ENCODE results near the gene PNKP. TPM values are rescaled to one million over a fixed set of nuclear protein-coding genes. Genes with fewer than 3 reads are reported as not detected.

Gene PNKP
- polyA plus RNA-seq, 1 donor: 61.2 TPM

- Histone ChIP-seq H3K27ac (ENCODE audit: low read length) (peak within 1 kb of the TSS; percentile 71), H3K4me1 (ENCODE audit: control insufficient read depth, insufficient read depth, low read length) (peaks cover 24% of the 10 kb centered on the region), H3K27me3 (ENCODE audit: control insufficient read depth, insufficient read depth, low read length) (no peaks in the 10 kb centered on the region), H3K36me3 (ENCODE audit: control insufficient read depth, insufficient read depth, low read length) (peaks cover 11% of the 10 kb centered on the region), H3K4me3 (ENCODE audit: low read length) (peak within 1 kb of the TSS; percentile 89), H3K9me3 (ENCODE audit: control insufficient read depth, low read depth, low read length) (peaks cover 4% of the 10 kb centered on the region)
- peak; percentile 87 to 93 for DNase-seq
- WGBS (ENCODE audit: insufficient coverage, low lambda C conversion rate): no CpG with 5 or more reads among the region's 57 CpGs
Observed at GRCh38 chr19:49817964-49818648, 49.3 kb downstream of the PNKP start, which contains the start of gene MED25. Gene MED25, plus strand, starts transcription at chr19:49818289. Its CDS starts 53 bp downstream, at chr19:49818342.

- no CpG with 5 or more reads among the region's 14 CpGs for WGBS (ENCODE audit: insufficient coverage, low lambda C conversion rate)
- H3K27ac ChIP-seq (ENCODE audit: low read length): peak overlapping the region; percentile 71
- no peak overlapping the region for H3K4me3 ChIP-seq (ENCODE audit: low read length)
- no peaks in the 10 kb centered on the region for H3K27me3 ChIP-seq (ENCODE audit: control insufficient read depth, insufficient read depth, low read length)
- peaks cover 4% of the 10 kb centered on the region for H3K9me3 ChIP-seq (ENCODE audit: control insufficient read depth, low read depth, low read length)
- DNase-seq: no peak
- peaks cover 5% of the 10 kb centered on the region for H3K36me3 ChIP-seq (ENCODE audit: control insufficient read depth, insufficient read depth, low read length)
- peaks cover 29% of the 10 kb centered on the region for H3K4me1 ChIP-seq (ENCODE audit: control insufficient read depth, insufficient read depth, low read length)
Observed at GRCh38 chr19:49816590-49816989, 50.8 kb downstream of the PNKP start.

- no peaks in the 10 kb centered on the region for H3K36me3 ChIP-seq (ENCODE audit: control insufficient read depth, insufficient read depth, low read length)
- no peaks in the 10 kb centered on the region for H3K27me3 ChIP-seq (ENCODE audit: control insufficient read depth, insufficient read depth, low read length)
- DNase-seq: no peak
- H3K4me1 ChIP-seq (ENCODE audit: control insufficient read depth, insufficient read depth, low read length): peaks cover 20% of the 10 kb centered on the region
- H3K4me3 ChIP-seq (ENCODE audit: low read length): peak overlapping the region; percentile 70
- H3K9me3 ChIP-seq (ENCODE audit: control insufficient read depth, low read depth, low read length): peaks cover 4% of the 10 kb centered on the region
- WGBS (ENCODE audit: insufficient coverage, low lambda C conversion rate): no CpG with 5 or more reads among the region's 1 CpG
- peak overlapping the region; percentile 82 for H3K27ac ChIP-seq (ENCODE audit: low read length)
Observed at GRCh38 chr19:49814010-49814409, 53.4 kb downstream of the PNKP start.

GRCh38 chr19:49812997-49813861 lies 54.1 kb downstream of the PNKP start, which contains the start of gene FUZ:
Gene FUZ, minus strand, starts transcription at chr19:49813292. Its CDS starts 186 bp downstream, at chr19:49813106.
- Histone ChIP-seq H3K27ac (ENCODE audit: low read length) (peak within 1 kb of the TSS; percentile 82), H3K4me1 (ENCODE audit: control insufficient read depth, insufficient read depth, low read length) (peaks cover 22% of the 10 kb centered on the region), H3K9me3 (ENCODE audit: control insufficient read depth, low read depth, low read length) (no peaks in the 10 kb centered on the region), H3K4me3 (ENCODE audit: low read length) (peak within 1 kb of the TSS; percentile 70), H3K36me3 (ENCODE audit: control insufficient read depth, insufficient read depth, low read length) (no peaks in the 10 kb centered on the region), H3K27me3 (ENCODE audit: control insufficient read depth, insufficient read depth, low read length) (no peaks in the 10 kb centered on the region)
- 0% methylated on average over 2 of the region's 45 CpGs for WGBS (ENCODE audit: insufficient coverage, low lambda C conversion rate)
- peak; percentile 98 for DNase-seq

GRCh38 chr19:49812452-49812996 lies 54.9 kb downstream of the PNKP start:
- H3K27me3 ChIP-seq (ENCODE audit: control insufficient read depth, insufficient read depth, low read length): no peaks in the 10 kb centered on the region
- H3K9me3 ChIP-seq (ENCODE audit: control insufficient read depth, low read depth, low read length): no peaks in the 10 kb centered on the region
- peak overlapping the region; percentile 70 for H3K4me3 ChIP-seq (ENCODE audit: low read length)
- H3K27ac ChIP-seq (ENCODE audit: low read length): peak overlapping the region; percentile 82
- no CpG with 5 or more reads among the region's 11 CpGs for WGBS (ENCODE audit: insufficient coverage, low lambda C conversion rate)
- H3K4me1 ChIP-seq (ENCODE audit: control insufficient read depth, insufficient read depth, low read length): peaks cover 24% of the 10 kb centered on the region
- DNase-seq: no peak
- peaks cover 3% of the 10 kb centered on the region for H3K36me3 ChIP-seq (ENCODE audit: control insufficient read depth, insufficient read depth, low read length)

GRCh38 chr19:49811328-49811727 lies 56.0 kb downstream of the PNKP start:
- H3K4me1 ChIP-seq (ENCODE audit: control insufficient read depth, insufficient read depth, low read length): peaks cover 23% of the 10 kb centered on the region

More at GRCh38 chr19:49811328-49811727, 56.0 kb downstream of the PNKP start:
- no CpG with 5 or more reads among the region's 6 CpGs for WGBS (ENCODE audit: insufficient coverage, low lambda C conversion rate)
- H3K27me3 ChIP-seq (ENCODE audit: control insufficient read depth, insufficient read depth, low read length): no peaks in the 10 kb centered on the region
- peaks cover 8% of the 10 kb centered on the region for H3K36me3 ChIP-seq (ENCODE audit: control insufficient read depth, insufficient read depth, low read length)
- no peak overlapping the region for H3K27ac ChIP-seq (ENCODE audit: low read length)
- no peak overlapping the region for H3K4me3 ChIP-seq (ENCODE audit: low read length)
- no peak for DNase-seq
- no peaks in the 10 kb centered on the region for H3K9me3 ChIP-seq (ENCODE audit: control insufficient read depth, low read depth, low read length)

Other genes starting within 250 kb of the PNKP start
- gene RRAS, start 227.4 kb downstream of the PNKP start, polyA plus RNA-seq: 36.8 TPM
- gene SCAF1, start 225.4 kb downstream of the PNKP start, polyA plus RNA-seq: 35.4 TPM
- 95.2 TPM for gene IRF3, start 201.7 kb downstream of the PNKP start, polyA plus RNA-seq
- 22.4 TPM for gene BCL2L12, start 201.6 kb downstream of the PNKP start, polyA plus RNA-seq
- 125 TPM for gene PRMT1, start 190.3 kb downstream of the PNKP start, polyA plus RNA-seq
- gene ADM5, start 178.0 kb downstream of the PNKP start, polyA plus RNA-seq: 1.4 TPM
- gene CPT1C, start 176.5 kb downstream of the PNKP start, polyA plus RNA-seq: 7.4 TPM
- gene TSKS, start 104.3 kb downstream of the PNKP start, polyA plus RNA-seq: 0.15 TPM
- 60.5 TPM for gene AP2A1, start 100.6 kb downstream of the PNKP start, polyA plus RNA-seq
- gene FUZ, start 54.3 kb downstream of the PNKP start, polyA plus RNA-seq: 18.4 TPM
- 57.7 TPM for gene MED25, start 49.3 kb downstream of the PNKP start, polyA plus RNA-seq
- gene PTOV1, start 16.4 kb downstream of the PNKP start, polyA plus RNA-seq: 153 TPM
- gene AKT1S1, start 9.8 kb upstream of the PNKP start, polyA plus RNA-seq: 38.5 TPM
- 31.6 TPM for gene TBC1D17, start 10.1 kb upstream of the PNKP start, polyA plus RNA-seq
- 3.5 TPM for gene IL4I1, start 29.3 kb upstream of the PNKP start, polyA plus RNA-seq
- 44.7 TPM for gene ATF5, start 61.6 kb upstream of the PNKP start, polyA plus RNA-seq
- gene NUP62, start 61.9 kb upstream of the PNKP start, polyA plus RNA-seq: 46.2 TPM
- gene SIGLEC11, start 93.6 kb upstream of the PNKP start, polyA plus RNA-seq: 23.8 TPM
- 52.9 TPM for gene VRK3, start 157.8 kb upstream of the PNKP start, polyA plus RNA-seq
- 6.7 TPM for gene ZNF473, start 158.4 kb upstream of the PNKP start, polyA plus RNA-seq